ENCODE results near the gene CCDC33.

GRCh38 chr15:74234598-74234875 is 1.6 kb upstream of the CCDC33 start:
- TF ChIP-seq TCF12 (IDR thresholded peaks at IDR 0.05; ENCODE audit: low read depth) (no peak), EP300 (IDR thresholded peaks at IDR 0.05; ENCODE audit: borderline replicate concordance) (no peak), REST (IDR thresholded peaks at IDR 0.05; ENCODE audit: low read depth) (no peak), TAF1 (IDR thresholded peaks at IDR 0.05; ENCODE audit: low read depth) (no peak), RAD21 (IDR thresholded peaks at IDR 0.05; ENCODE audit: low read depth) (no peak), CREB1 (IDR thresholded peaks at IDR 0.05; ENCODE audit: low read depth) (no peak), FOXM1 (IDR thresholded peaks at IDR 0.05; ENCODE audit: borderline replicate concordance, low read depth) (no peak), CEBPB (IDR thresholded peaks at IDR 0.05) (no peak), MAX (IDR thresholded peaks at IDR 0.05) (no peak), USF1 (IDR thresholded peaks at IDR 0.05) (no peak)
